Stimulated activated CD4-positive, alpha-beta T cell treated with anti-CD3 and anti-CD28 coated beads, Interleukin-12 subunit alpha, Interleukin-12 subunit beta, amount 100 ng/mL, for 4 hours (primary cell): ENCODE results near the gene VEGFB.
A peak's percentile ranks its signal among the peaks of the same experiment; 100 is the strongest.

Experiments
- DNase-seq: peaks from one replicate; pipeline ENCODE4 v3.0.0-alpha.2; 2020

Gene VEGFB

DNA sequence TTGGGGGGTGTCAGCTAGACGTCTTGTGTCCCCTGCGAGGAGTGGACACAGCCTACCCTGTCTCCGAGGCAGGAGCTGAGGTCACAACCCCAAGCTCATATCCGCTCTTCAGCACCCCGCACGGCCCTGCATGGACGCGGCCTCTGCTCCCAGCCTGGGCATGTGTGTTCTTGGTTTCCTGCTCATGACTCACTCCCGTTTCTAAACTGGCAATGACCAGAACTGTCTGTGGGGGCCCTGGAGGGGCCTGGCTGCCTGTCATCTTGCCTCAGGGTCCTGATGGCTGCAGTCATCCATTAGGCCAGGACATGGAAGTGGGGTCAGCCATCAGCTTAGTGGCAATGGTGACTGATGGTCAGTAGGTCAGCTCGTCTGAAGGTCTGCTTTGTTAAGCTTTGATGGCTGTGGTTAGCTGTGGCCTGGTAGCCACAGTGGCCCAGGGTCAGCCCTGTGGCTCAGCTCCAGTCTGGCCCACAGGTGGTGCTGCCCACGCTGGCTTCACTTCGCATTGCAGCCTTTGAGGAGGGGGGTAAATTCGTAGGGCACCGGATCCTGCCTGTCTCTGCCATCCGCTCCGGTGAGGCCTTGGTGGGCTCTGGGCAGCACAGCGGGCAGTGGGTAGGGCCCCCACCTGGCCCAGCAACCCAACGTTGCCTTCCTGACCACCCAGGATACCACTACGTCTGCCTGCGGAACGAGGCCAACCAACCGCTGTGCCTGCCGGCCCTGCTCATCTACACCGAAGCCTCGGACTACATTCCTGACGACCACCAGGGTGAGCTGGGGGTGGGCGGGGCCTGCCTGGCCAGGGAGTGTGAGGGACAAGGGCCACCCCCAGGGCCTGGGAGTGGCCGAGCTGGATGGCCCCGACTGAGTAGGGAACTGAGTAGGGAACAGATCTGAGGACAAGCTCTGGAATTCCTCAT is 28.9 kb downstream of the VEGFB start:
- DNase-seq: no peak

DNA sequence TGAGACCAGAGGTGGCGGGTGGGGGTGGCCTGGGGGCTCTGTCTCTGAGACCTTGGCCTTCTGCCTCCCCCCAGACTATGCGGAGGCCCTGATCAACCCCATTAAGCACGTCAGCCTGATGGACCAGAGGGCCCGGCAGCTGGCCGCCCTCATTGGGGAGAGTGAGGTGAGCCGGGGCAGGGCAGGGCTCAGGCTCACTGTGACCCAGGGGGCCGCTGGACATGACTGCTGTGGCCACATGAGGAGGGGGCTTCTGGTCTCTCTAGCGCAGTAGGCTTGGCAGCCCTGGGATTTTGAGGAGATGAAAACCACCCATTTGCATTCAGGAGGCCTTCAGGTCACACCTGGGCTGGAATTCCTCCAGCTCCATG is 29.5 kb downstream of the VEGFB start:
- DNase-seq: no peak

GRCh38 chr11:64264371-64264852 is 30.0 kb downstream of the VEGFB start:
- DNase-seq: no peak

- no peak for DNase-seq
Observed at GRCh38 chr11:64265176-64266160, 31.1 kb downstream of the VEGFB start.

GRCh38 chr11:64266339-64266738 is 32.0 kb downstream of the VEGFB start:
- DNase-seq: no peak

DNA sequence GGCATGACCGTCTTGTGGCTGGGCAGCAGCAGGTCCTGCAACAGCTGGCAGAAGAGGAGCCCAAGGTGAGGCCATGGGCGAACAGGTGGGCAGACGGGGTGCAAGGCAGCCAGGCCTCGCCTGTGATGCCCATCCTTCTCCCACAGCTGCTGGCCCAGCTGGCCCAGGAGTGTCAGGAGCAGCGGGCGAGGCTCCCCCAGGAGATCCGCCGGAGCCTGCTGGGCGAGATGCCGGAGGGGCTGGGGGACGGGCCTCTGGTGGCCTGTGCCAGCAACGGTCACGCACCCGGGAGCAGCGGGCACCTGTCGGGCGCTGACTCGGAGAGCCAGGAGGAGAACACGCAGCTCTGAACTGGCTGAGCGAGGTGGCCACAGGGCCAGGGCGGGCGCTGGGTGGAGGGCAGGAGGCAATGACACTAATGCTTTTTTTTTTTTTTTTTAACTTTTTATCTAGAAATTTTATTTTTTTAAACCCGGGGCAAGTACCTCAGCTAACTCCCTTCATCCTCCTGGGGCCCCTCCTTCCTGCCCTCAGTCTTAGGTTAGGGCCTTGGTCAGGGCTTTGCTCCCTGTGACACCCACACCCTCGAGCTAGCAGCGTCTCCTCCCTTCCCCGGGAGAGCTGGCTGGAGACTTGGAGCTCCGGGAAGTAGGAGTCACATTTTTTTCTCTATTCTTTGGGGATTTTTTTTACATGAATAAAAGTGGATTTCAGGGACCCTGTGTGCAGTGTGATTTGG is 33.0 kb downstream of the VEGFB start:
- DNase-seq: no peak

- no peak for DNase-seq
Observed at GRCh38 chr11:64268025-64268892, 33.9 kb downstream of the VEGFB start.

GRCh38 chr11:64268893-64269539 is 34.6 kb downstream of the VEGFB start:
- DNase-seq: peak; percentile 53

GRCh38 chr11:64269540-64270220 is 35.3 kb downstream of the VEGFB start:
- DNase-seq: peak; percentile 97

GRCh38 chr11:64275031-64275800 is 40.8 kb downstream of the VEGFB start:
- no peak for DNase-seq

GRCh38 chr11:64275841-64276240 is 41.5 kb downstream of the VEGFB start:
- DNase-seq: no peak

GRCh38 chr11:64276653-64277431 is 42.5 kb downstream of the VEGFB start:
- no peak for DNase-seq

GRCh38 chr11:64278576-64279190 is 44.3 kb downstream of the VEGFB start:
- no peak for DNase-seq

- no peak for DNase-seq
Observed at GRCh38 chr11:64281957-64282770, 47.8 kb downstream of the VEGFB start.

DNA sequence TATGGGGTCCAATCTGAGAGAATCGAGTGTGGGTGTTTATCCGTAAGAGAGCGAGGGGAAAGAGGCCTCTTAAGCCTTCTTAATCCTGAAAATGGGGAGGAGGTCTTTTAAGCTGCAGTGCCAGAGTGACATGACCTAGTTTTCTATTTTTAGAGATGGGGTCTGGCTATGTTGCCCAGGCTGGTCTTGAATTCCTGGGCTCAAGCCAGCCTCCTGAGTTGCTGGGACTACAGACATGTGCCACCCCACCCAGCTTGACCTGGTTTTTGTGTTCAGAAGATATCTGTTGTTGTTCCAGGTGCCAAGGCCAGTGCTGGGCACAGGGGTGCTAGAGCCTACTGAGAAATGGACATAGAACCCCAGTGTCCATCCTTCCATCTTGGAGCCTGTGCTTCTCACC is 48.7 kb downstream of the VEGFB start:
- DNase-seq: no peak

- DNase-seq: peak; percentile 92
Observed at GRCh38 chr11:64284048-64284961, 49.9 kb downstream of the VEGFB start, which contains the start of gene BAD. TSS of gene BAD (minus strand) at chr11:64284665. CDS start at chr11:64284368, 297 bp downstream.
